DND-41 (cell line): ENCODE results near the gene CADM2.

ENCODE experiments used
- ATAC-seq: fragments of 200-7000 bp; cut with Tn5 transposase; 3 replicates; pipeline ENCODE4 v1.9.1; 2021; ENCODE audit warnings: low read depth; ENCODE audit not compliant: insufficient read depth
- DNase-seq: peaks from one replicate; pipeline ENCODE4 v3.0.0-alpha.2; 2020
- H2AFZ ChIP-seq: 2 replicates; pipeline ENCODE4 v1.6.0; 2012; ENCODE audit warnings: low read depth, low read length
- H3K27ac ChIP-seq: 2 replicates; pipeline ENCODE4 v1.5.1; 2012; ENCODE audit warnings: low read length, inconsistent platforms
- H3K27me3 ChIP-seq: fragments of 200-600 bp; sonication (generic); 2 replicates; pipeline ENCODE4 v1.6.0; 2012; ENCODE audit warnings: low read length, mild to moderate bottlenecking, inconsistent platforms; ENCODE audit not compliant: insufficient read depth, poor library complexity
- H3K36me3 ChIP-seq: 2 replicates; pipeline ENCODE4 v1.5.1; 2012; ENCODE audit warnings: low read length, inconsistent platforms; ENCODE audit not compliant: insufficient read depth
- H3K4me1 ChIP-seq: 2 replicates; pipeline ENCODE4 v1.5.1; 2012; ENCODE audit warnings: mild to moderate bottlenecking, low read length; ENCODE audit not compliant: insufficient read depth
- H3K4me2 ChIP-seq: 2 replicates; pipeline ENCODE4 v1.6.0; 2012; ENCODE audit warnings: mild to moderate bottlenecking, moderate library complexity, low read length, inconsistent platforms; ENCODE audit not compliant: insufficient read depth
- H3K4me3 ChIP-seq, 2 experiments: fragments of 200-600 bp in 1 of 2; shearing (Covaris generic) in 1 of 2; 2 replicates each; pipeline ENCODE4 v1.5.1; 2012 to 2016; ENCODE audit warnings: inconsistent platforms in 2 of 2, low read length in 2 of 2, mild to moderate bottlenecking in 2 of 2, low read depth in 1 of 2, moderate library complexity in 1 of 2
- H3K79me2 ChIP-seq: 2 replicates; pipeline ENCODE4 v1.6.0; 2012; ENCODE audit warnings: low read length, inconsistent platforms; ENCODE audit not compliant: insufficient read depth
- H3K9ac ChIP-seq: 2 replicates; pipeline ENCODE4 v1.6.0; 2012; ENCODE audit warnings: low read depth, mild to moderate bottlenecking, inconsistent platforms, low read length, moderate library complexity
- H3K9me3 ChIP-seq: 2 replicates; pipeline ENCODE4 v1.5.1; 2012; ENCODE audit warnings: low read length, moderate library complexity, mild to moderate bottlenecking, inconsistent platforms; ENCODE audit not compliant: insufficient read depth, severe bottlenecking
- H4K20me1 ChIP-seq: 2 replicates; pipeline ENCODE4 v1.6.0; 2012; ENCODE audit warnings: low read length; ENCODE audit not compliant: insufficient read depth
- CTCF ChIP-seq: IDR thresholded peaks from 2 replicates; pipeline ENCODE4 v1.5.1; 2012; ENCODE audit warnings: borderline replicate concordance, low read length, moderate library complexity, mild to moderate bottlenecking; ENCODE audit not compliant: poor library complexity, severe bottlenecking; ENCODE audit errors: extremely low read depth
- EZH2 ChIP-seq: IDR thresholded peaks from 3 replicates; pipeline ENCODE4 v1.6.1; 2012; ENCODE audit warnings: borderline replicate concordance, low read depth, mild to moderate bottlenecking, moderate library complexity, low read length, inconsistent platforms; ENCODE audit not compliant: severe bottlenecking

The CADM2 gene

GRCh38 chr3:85670634-85671205, 711.9 kb downstream of the CADM2 start:
- Histone ChIP-seq H4K20me1 (no peaks in the 10 kb centered on the region), H3K9me3 (no peaks in the 10 kb centered on the region), H3K4me3 (no peak overlapping the region), H3K4me1 (no peaks in the 10 kb centered on the region), H3K9ac (no peak overlapping the region), H2AFZ (no peak overlapping the region), H3K36me3 (no peaks in the 10 kb centered on the region), H3K4me2 (no peak overlapping the region), H3K79me2 (no peaks in the 10 kb centered on the region), H3K27ac (no peak overlapping the region), H3K27me3 (no peaks in the 10 kb centered on the region)
- no peak for TF ChIP-seq CTCF
- no peak for TF ChIP-seq EZH2
- DNase-seq (no peak), ATAC-seq (no peak)

- no peaks in the 10 kb centered on the region for H3K9me3 ChIP-seq
- ATAC-seq: no peak
- no peak for DNase-seq
Observed at GRCh38 chr3:85672761-85673160, 714.0 kb downstream of the CADM2 start.

GRCh38 chr3:85678713-85679112, 719.9 kb downstream of the CADM2 start:
- DNase-seq (no peak), ATAC-seq (no peak)
- Histone ChIP-seq H3K27ac (no peak overlapping the region), H3K4me3 (no peak overlapping the region), H3K4me2 (no peak overlapping the region), H3K4me1 (no peaks in the 10 kb centered on the region), H3K9me3 (no peaks in the 10 kb centered on the region), H3K27me3 (no peaks in the 10 kb centered on the region), H3K79me2 (no peaks in the 10 kb centered on the region), H3K9ac (no peak overlapping the region), H4K20me1 (no peaks in the 10 kb centered on the region), H3K36me3 (no peaks in the 10 kb centered on the region), H2AFZ (no peak overlapping the region)
- TF ChIP-seq CTCF (no peak), EZH2 (no peak)

More at GRCh38 chr3:85672761-85673160, 714.0 kb downstream of the CADM2 start:
- H4K20me1 ChIP-seq: no peaks in the 10 kb centered on the region
- TF ChIP-seq EZH2: no peak
- no peak for TF ChIP-seq CTCF
- H3K27ac ChIP-seq: no peak overlapping the region
- H3K4me2 ChIP-seq: no peak overlapping the region
- H2AFZ ChIP-seq: no peak overlapping the region
- no peaks in the 10 kb centered on the region for H3K36me3 ChIP-seq
- no peaks in the 10 kb centered on the region for H3K79me2 ChIP-seq
- no peak overlapping the region for H3K4me3 ChIP-seq
- H3K4me1 ChIP-seq: no peaks in the 10 kb centered on the region
- H3K27me3 ChIP-seq: no peaks in the 10 kb centered on the region
- H3K9ac ChIP-seq: no peak overlapping the region

GRCh38 chr3:85681906-85682305, 723.1 kb downstream of the CADM2 start:
- H3K9ac ChIP-seq: no peak overlapping the region
- no peak for TF ChIP-seq CTCF
- TF ChIP-seq EZH2: no peak
- H3K9me3 ChIP-seq: no peaks in the 10 kb centered on the region
- no peak overlapping the region for H3K27ac ChIP-seq
- no peaks in the 10 kb centered on the region for H4K20me1 ChIP-seq
- no peak for DNase-seq
- H3K79me2 ChIP-seq: no peaks in the 10 kb centered on the region
- ATAC-seq: no peak
- H2AFZ ChIP-seq: no peak overlapping the region
- no peaks in the 10 kb centered on the region for H3K27me3 ChIP-seq
- H3K4me2 ChIP-seq: no peak overlapping the region
- no peaks in the 10 kb centered on the region for H3K36me3 ChIP-seq
- no peak overlapping the region for H3K4me3 ChIP-seq
- H3K4me1 ChIP-seq: no peaks in the 10 kb centered on the region
